Measurements from ENCODE around the gene PRUNE2.

The PRUNE2 gene

GRCh38 chr9:76655971-76656370 is 249.9 kb downstream of the PRUNE2 start:
- DNase-seq (ENCODE audit: low read depth, low spot score) = no peak

GRCh38 chr9:76655121-76655541 is 250.8 kb downstream of the PRUNE2 start:
- DNase-seq (ENCODE audit: low read depth, low spot score) = no peak

DNA sequence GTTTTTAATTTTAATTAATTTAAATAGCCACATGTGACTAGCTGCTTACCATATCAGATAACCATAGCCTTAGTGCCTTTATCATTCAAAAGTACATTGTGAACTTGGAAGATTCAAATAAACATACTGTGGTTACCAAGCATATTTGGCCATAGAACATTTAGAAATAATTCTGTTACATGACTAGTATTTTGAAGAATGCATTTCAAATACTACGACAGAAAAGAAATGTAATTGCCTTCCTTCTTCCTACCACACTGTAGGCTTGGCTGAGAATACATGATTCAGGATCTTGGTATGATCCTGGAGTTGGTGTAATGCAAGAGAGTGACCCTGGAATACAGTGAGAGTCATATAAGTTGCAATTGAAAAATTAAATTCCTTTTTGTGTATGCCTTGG is 251.3 kb downstream of the PRUNE2 start:
- DNase-seq (ENCODE audit: low read depth, low spot score) = no peak

DNA sequence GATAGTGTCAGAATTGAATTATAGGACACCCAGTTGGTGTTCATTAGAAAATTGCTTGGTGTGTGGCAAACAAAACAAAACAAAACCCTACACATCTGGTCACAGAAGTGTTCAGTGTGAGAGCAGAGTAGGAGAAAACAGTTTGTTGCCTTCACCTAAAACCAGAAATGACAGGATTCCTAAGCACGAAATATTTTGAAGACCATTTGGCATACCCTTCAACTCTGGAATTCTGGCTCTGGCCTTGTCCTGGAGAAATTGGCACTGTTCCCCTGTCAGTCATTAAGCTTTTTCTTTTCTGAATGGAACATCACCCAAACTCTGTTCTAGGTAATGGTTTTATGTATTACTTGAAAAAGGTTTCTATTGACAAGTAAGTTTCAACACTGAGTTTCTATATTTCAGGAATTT is 251.9 kb downstream of the PRUNE2 start:
- no peak for DNase-seq (ENCODE audit: low read depth, low spot score)

DNA sequence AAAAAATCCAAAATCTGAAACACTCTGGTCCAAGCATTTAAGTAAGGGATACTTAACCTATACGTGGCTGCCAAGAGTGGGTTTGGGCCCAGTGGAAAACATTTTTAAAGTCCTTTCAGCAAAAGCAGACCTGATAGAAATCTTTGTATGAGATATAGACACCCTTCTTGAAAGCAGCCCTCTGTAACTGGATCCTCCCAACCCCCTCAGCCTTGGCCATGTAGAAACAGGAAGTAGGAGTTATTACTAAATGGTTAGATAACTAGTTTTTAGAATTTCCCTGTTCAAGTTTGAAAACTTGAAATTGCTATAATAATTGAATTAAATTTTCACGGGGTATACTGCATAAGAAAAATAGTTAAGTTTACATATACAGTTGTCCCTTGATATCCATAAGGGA is 253.0 kb downstream of the PRUNE2 start:
- no peak for DNase-seq (ENCODE audit: low read depth, low spot score)

GRCh38 chr9:76651119-76651705 is 254.7 kb downstream of the PRUNE2 start:
- DNase-seq (ENCODE audit: low read depth, low spot score) = no peak

GRCh38 chr9:76650692-76651091 is 255.2 kb downstream of the PRUNE2 start:
- DNase-seq (ENCODE audit: low read depth, low spot score) = no peak

DNA sequence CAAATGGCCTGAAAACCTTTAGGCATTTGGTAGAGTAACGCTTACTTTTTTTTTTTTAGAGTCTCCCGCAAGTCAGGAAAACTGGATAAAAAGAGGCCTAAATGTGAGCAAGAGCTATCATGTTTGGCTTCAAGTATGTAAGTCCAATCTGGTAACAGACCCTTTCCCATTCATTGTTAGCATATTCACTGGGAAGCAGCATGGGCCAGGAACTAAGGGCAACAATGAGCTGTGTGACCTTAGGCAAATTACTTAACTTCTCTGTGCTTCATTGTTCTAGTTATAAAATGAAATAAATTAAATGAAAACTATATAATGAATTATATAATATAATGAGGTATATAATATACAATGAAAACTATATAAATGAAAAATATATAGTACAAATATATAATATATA is 256.0 kb downstream of the PRUNE2 start:
- DNase-seq (ENCODE audit: low read depth, low spot score) = no peak

DNA sequence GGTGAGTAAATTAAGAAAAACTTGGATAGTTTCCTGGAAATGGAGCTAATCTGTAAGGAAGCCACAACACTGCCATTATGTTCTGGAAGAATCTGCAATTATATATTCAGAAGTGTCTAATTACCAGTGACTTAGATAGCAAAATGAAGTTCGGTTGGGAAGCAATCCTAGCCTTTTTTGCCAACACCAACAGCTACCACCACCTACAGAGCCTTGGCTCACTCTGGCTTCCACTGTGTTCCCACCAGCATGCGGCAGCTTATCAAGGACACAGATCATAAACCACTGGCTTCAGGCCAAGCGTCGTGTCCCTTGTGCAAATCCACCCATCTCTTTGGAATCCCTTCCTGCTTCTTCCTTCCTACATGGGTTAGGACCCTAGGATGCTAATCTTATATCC is 259.7 kb downstream of the PRUNE2 start:
- no peak for DNase-seq (ENCODE audit: low read depth, low spot score)

DNA sequence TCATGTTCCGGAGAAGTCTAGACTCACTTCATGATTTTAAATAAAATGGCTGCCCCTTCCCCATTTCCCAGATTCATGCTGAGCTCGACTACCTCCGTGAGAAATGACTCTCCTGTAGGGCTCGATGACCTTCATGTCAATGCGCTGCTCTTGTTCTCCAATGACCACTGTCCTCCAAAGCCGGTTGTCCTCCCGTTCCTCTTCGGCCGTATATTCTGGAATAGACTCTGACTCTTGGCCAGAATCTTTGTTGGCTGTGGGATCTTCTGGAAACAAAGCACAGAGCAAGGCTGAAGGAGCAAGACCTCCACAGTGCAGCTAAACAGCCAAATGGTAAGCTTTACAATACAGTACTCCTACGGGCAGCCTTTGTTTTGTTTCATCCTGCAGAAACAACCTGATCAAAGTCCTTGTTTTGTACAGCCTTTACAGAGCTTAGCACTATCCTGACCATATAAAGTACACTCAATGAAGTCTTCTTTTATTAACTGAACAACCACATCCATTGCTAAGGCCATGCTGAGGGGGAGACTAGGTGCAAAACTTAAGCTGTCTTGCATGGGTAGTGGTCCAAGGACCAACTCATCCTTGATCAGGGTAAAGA is 261.2 kb downstream of the PRUNE2 start:
- DNase-seq (ENCODE audit: low read depth, low spot score) = no peak

- DNase-seq (ENCODE audit: low read depth, low spot score) = no peak
Observed at GRCh38 chr9:76644171-76644570, 261.7 kb downstream of the PRUNE2 start.

DNA sequence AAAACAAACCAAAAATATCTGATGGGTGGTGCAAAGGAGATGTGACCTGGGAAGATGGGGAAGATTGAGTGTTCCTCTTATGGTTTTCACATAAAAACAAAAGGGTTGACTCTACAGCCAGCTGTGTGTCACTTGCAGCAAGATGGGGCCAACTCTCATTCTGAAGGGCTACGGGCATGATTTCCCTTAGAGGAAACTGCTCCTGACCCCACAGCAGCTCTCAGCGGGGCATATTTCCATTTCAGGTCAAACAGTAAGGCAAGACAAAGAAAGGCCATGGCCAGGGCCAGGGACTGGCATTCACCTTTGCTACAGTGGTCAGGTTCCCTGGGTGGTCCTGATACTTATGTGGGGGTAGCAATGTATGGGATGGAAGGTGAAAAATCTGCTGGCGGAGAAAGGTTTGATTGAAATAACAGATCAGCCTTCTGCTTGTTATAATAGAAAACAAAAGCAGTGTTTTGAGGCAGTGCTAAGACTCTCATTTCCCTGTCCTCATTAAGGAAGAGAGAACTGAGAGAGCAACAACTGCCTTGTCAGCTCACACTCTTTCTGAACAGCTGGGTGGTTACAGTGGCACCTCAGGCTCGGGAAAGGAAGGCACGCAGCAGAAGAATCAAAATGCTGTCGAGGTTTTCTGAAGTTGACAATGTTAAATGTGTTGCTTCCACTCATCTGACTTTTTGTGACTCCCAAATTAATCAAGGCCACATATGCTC is 262.4 kb downstream of the PRUNE2 start:
- DNase-seq (ENCODE audit: low read depth, low spot score) = no peak

DNA sequence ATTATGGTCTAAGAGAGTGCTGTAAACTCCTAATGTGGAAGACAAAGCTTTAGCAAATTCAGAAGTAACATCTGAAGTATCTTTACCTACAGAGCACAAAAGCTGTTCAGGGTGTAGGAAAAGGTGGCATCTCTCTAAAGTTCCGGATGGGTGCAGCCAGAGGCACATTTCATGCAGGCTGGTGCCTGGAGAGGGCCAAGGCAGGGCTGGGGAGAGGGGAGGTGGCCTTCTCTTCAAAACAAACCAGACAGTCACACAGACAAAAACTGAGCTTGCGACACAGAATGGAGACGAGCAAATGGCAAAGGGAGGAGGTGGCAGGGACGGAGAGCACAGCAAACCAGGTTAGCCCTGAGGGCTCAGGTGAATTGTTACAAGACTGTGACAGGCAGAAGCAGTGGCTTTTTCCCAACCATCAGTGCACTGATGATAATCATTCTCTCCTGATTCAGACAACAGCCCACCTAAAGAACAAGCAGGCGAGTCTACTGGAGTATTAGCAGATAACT is 263.2 kb downstream of the PRUNE2 start:
- no peak for DNase-seq (ENCODE audit: low read depth, low spot score)

DNA sequence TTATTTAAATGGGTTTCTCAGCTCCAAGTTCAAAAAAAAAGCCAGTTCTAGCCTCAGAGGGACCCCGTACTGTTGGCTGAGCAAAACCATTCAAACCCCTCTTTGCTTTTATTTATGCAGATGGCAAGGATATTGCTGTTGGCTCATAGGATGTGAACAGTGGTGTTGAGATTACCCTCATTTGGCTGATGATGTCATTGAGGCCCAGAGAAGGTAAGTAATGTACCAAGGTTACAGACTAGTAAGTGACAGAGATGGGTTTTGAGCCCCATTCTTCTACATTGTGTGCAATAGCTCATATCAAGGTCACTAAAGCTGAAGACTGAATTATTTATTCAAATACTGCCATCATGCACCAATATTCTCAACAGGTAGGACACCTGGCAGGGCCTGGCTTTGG is 263.8 kb downstream of the PRUNE2 start:
- DNase-seq (ENCODE audit: low read depth, low spot score) = no peak

DNA sequence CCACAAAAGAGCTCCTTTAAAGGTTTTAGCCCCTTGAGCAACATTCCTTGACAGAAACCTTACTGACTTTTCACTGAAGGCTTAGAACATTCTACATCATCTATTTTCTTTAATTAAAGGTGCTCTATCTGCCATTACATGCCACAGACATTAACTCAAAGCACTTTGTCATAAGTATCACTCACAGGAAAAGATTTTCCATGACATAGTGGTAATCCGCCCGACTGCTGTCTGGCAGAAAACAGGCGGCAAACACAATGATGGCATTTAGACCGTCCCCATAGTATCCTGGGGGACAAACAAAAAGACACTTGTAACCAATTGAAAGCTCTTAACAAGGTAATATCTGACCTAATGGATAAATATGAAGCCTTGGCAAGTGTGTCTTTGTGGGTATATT is 267.9 kb downstream of the PRUNE2 start:
- no peak for DNase-seq (ENCODE audit: low read depth, low spot score)

DNA sequence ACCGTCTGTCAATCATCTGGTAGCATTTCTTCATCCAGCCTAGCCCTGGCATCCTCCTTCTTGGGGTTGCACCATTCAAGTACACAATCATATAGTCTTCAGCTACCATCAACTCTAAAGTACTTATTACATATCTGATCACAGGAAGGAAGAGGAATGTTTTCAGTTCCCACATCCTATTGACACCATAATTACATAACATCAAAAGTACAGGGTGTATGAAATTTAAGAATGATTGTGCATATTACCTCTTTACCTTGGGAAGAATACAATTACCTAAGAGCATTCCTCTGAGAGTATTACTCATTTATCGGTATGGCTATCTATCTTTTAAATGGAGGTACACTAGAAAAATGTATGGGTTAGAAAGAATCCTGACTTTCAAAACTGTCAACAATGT is 268.5 kb downstream of the PRUNE2 start:
- no peak for DNase-seq (ENCODE audit: low read depth, low spot score)

- no peak for DNase-seq (ENCODE audit: low read depth, low spot score)
Observed at GRCh38 chr9:76634356-76635054, 271.4 kb downstream of the PRUNE2 start.

- DNase-seq (ENCODE audit: low read depth, low spot score) = no peak
Observed at GRCh38 chr9:76630916-76631315, 275.0 kb downstream of the PRUNE2 start.

DNA sequence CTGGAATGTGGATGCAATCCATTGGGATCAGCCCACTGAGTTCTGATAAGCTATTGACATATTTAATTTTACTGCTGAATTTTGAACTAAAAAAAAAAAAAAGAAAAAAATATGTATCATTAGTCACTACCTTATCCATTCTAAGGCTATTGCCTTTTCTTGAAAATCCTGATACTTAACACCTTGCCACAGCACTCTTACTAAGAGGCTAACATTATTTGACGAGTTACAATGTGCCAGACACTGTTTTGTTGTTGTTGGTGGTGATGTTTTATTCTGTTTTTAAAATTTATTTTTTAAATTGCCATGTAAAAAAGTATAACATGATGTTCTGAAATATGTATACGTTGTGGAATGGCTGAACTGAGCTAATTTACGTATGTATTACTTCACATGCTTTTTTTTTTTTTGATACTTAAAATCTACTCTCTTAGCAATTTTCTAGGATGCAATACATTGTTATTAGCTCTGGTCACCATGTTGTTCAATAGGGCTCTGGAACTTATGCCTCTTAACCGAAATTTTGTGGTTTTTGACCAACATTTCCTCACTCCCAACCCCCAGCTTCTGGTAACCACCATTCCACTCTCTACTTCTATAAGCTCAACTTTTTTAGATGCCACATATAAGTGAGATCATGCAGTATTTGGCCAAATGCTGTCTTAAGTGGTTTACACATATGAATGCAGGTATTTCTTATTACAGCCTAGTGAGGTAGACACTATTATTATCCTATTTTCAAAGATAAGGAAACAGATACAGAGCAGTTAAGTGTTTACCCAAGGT is 276.5 kb downstream of the PRUNE2 start:
- no peak for DNase-seq (ENCODE audit: low read depth, low spot score)

GRCh38 chr9:76628155-76628554 is 277.8 kb downstream of the PRUNE2 start:
- no peak for DNase-seq (ENCODE audit: low read depth, low spot score)

GRCh38 chr9:76626980-76627379 is 278.9 kb downstream of the PRUNE2 start:
- no peak for DNase-seq (ENCODE audit: low read depth, low spot score)

- no peak for DNase-seq (ENCODE audit: low read depth, low spot score)
Observed at GRCh38 chr9:76626141-76626540, 279.8 kb downstream of the PRUNE2 start.

All from activated CD4-positive, CD25-positive, alpha-beta regulatory T cell treated with anti-CD3 and anti-CD28 coated beads, Interleukin-2, amount 50 U/mL, for 16 hours (primary cell).